Adrenal gland (tissue), 5 donors: ENCODE results near the gene SCN10A.

ENCODE experiments used
- POLR2A ChIP-seq, 2 donors: fragments of 450-650 bp; IDR thresholded peaks; one replicate each; pipeline ENCODE4 v1.6.1; 2017; ENCODE audit warnings: antibody characterized with exemption in 2 of 2, mild to moderate bottlenecking in 2 of 2, moderate library complexity in 1 of 2
- TF ChIP-seq, protein P1 (sequence below), 6 experiments: fragments of 450-650 bp in 4 of 6; fragments of 200-600 bp in 2 of 6; sonication (generic) in 1 of 6; IDR thresholded peaks; 1 replicate in 5 of 6; 2 replicates in 1 of 6; pipeline versions ENCODE4 v1.5.1 to v1.8.0; 2016 to 2021; ENCODE audit warnings: antibody characterized with exemption in 6 of 6, mild to moderate bottlenecking in 2 of 6, moderate library complexity in 1 of 6
- donor health status: DM: no; HTN: no; CAD: no.

- no peak for TF ChIP-seq POLR2A (IDR thresholded peaks at IDR 0.05)
- TF ChIP-seq, protein P1, sequence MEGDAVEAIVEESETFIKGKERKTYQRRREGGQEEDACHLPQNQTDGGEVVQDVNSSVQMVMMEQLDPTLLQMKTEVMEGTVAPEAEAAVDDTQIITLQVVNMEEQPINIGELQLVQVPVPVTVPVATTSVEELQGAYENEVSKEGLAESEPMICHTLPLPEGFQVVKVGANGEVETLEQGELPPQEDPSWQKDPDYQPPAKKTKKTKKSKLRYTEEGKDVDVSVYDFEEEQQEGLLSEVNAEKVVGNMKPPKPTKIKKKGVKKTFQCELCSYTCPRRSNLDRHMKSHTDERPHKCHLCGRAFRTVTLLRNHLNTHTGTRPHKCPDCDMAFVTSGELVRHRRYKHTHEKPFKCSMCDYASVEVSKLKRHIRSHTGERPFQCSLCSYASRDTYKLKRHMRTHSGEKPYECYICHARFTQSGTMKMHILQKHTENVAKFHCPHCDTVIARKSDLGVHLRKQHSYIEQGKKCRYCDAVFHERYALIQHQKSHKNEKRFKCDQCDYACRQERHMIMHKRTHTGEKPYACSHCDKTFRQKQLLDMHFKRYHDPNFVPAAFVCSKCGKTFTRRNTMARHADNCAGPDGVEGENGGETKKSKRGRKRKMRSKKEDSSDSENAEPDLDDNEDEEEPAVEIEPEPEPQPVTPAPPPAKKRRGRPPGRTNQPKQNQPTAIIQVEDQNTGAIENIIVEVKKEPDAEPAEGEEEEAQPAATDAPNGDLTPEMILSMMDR (IDR thresholded peaks at IDR 0.05), result no peak
These were observed 167.1 kb downstream of the SCN10A start for GRCh38 chr3:38648659-38649499.
